DMS 273 (cell line): ENCODE measurements around the gene ITGB1BP1.

Source experiments
- DNase-seq: peaks from one replicate; lab custom pipeline; 2025; ENCODE audit not compliant: unreplicated experiment; lab: John Stamatoyannopoulos, UW

The ITGB1BP1 gene

DNA sequence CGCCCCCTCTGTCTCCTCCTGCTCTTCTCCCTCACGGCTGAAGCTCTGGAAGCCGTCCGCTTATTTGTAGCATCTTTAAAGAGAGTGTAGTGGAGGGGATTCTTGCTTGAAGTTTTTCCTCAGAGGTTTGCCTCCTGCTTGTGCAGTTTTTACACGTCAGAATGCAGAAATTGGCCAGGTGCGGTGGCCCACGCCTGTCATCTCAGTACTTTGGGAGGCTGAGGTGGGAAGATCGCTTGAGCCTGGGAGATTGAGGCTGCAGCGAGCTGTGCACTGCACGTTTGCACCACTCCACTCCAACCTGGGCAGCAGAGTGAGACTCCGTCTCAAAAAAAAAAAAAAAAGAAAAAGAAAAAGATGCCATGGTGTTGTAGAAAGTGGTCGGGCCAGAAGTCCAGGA, 69.0 kb downstream of the ITGB1BP1 start:
- no peak for DNase-seq
